ENCODE measurements around the gene CTAGE6.
"Not testable (repeated sequence)": the region's sequence is repeated elsewhere in the genome, so short reads cannot be mapped to it uniquely, and the experiment has no call there.

CTAGE6 gene

DNA sequence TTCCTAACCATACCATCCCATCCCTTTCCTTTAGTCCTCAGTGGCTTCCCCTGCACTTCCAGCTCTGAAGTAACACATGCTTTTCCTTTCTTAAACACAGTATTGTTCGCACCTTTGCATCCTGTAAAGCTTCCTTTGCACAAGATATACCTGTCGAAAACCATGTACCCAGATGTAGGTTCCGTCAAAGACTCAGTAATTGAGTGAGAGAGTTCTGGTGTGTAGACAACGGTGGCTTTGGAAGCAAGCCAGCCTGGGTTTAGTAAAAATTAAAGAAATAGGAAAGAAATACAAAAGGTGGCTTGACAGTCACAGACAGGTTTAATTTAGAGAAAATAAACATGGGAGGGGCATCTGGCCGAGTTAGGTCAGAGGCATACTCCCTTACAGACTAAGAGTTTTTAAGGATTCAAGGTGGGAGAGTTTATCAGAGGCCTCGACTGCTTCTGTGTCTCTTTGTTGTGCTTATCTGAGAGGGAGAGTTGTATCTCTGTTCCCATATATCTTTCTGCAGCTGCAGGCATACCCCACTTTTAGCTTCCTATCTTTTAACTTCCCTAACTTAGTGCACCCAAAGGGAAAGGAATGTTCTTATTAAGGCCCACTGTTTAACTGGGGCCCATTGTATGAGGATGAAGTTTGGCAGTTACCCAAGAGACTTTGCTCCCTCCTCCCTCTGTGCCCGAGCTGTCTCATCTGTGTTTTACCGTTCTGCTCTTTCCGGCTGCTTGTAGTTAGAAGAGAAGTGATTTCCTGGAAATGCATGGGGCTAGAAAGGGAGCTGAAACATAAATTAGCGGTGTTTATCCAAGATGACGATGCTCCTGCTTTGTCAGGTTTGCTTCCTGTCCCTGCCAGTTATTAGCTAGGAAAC, 42.7 kb downstream of the CTAGE6 start:
- DNase-seq, result not testable (repeated sequence)

DNA sequence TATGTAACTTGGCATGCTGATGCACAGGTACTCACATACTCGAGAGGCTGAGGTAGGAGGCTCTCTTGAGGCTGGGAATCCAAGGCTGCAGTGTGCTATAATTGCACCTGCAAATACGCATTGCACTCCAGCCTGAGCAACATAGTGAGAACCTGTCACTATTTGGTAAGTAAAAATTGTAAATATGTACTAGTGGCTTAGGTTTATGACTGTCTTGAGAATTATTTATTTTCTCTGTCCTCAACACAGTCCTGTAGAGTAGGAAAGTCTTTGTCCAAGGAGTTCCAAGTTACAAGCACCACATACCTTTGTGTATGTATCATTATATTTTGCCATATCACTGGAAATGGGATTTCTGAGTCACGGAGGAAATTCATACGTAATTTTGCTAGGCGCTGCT, 45.1 kb downstream of the CTAGE6 start:
- DNase-seq, result not testable (repeated sequence)

DNA sequence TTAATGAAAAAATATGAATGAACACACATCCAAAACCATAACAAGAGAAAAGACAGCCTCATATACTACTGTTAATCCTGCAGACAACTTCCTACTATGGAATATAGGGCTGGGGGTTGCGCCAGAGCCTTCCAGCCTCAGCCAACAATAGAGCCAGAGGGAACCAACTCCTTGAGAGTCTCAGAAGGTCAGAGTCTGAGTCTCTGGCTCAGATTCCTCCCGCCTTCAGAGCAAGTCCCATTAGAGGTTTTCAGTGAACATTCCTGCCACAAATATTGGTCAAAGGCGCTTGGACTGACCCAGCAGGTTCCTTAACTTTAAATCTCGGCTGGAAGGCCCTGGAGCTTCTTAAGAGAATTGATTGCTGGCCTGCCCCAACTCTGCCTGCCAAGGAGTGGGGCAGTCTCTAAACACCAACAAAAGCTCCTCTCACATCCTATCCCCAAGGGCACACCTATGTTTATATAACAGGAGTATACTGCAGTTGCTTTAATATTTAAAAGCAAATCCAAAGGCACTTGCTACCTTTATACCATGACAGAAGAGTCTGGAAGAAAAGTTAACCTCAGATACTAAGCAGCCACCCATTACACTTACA, 45.7 kb downstream of the CTAGE6 start:
- DNase-seq, result not testable (repeated sequence)

DNA sequence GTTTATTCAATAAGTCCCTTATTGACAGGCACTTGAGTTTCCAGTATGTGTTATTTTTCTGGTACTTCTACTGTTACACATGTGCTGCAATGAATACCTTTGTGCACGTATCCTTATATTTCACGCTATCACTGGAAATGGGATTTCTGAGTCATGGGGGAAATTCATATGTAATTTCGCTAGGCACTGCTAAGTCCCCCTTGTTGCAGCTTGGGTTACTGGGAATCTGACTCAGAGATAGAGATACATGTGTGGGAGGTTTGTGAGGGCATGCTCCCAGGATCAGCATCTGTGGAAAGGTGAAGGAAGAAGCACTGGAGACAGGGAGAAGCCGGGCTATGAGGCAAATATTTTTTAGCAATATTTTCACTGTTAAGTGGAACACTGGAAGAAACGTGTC, 47.6 kb downstream of the CTAGE6 start:
- not testable (repeated sequence) for DNase-seq
